HEK293 (cell line): ENCODE data around the gene CTCF.

Experiments used
- CTCF ChIA-PET: fragments of 350-600 bp; formaldehyde crosslinking; extraction: SDS; loops from one replicate; lab custom pipeline; 2021; ENCODE audit warnings: antibody characterized with exemption; lab: Yijun Ruan, JAX
- POLR2A ChIA-PET: fragments of 300-600 bp; formaldehyde crosslinking; extraction: SDS; loops from one replicate; lab custom pipeline; 2020; ENCODE audit warnings: antibody characterized with exemption, inconsistent platforms; lab: Yijun Ruan, JAX
- H3K27ac ChIP-seq: fragments of 200-500 bp; sonication (Bioruptor generic); 2 replicates; pipeline ENCODE4 v1.5.1; 2014; ENCODE audit warnings: low read depth, low read length, control low read depth, inconsistent platforms; ENCODE audit errors: extremely low read depth
- H3K36me3 ChIP-seq, 2 experiments: fragments of 200-500 bp in 1 of 2; sonication (Bioruptor generic) in 1 of 2; 1 replicate in 1 of 2; 2 replicates in 1 of 2; pipeline ENCODE4 v1.5.1; 2014 to 2017; ENCODE audit warnings: inconsistent platforms in 2 of 2, low read length in 2 of 2; ENCODE audit not compliant: control insufficient read depth in 2 of 2, insufficient read depth in 1 of 2
- H3K4me1 ChIP-seq: fragments of 200-500 bp; sonication (Bioruptor generic); 2 replicates; pipeline ENCODE4 v1.5.1; 2014; ENCODE audit warnings: mild to moderate bottlenecking, low read length, inconsistent platforms; ENCODE audit not compliant: control insufficient read depth, insufficient read depth
- H3K4me3 ChIP-seq: 2 replicates; pipeline ENCODE4 v1.5.1; 2011; ENCODE audit warnings: low read depth, mild to moderate bottlenecking, control low read depth, low read length, moderate library complexity
- H3K9me3 ChIP-seq: fragments of 200-500 bp; sonication (Bioruptor generic); 2 replicates; pipeline ENCODE4 v1.5.1; 2014; ENCODE audit warnings: low read depth, low read length, inconsistent platforms; ENCODE audit not compliant: control insufficient read depth, insufficient read depth
- FEZF1 ChIP-seq: fragments of 450-650 bp; formaldehyde crosslinking; IDR thresholded peaks from 2 replicates; pipeline ENCODE4 v1.5.1; 2016; ENCODE audit warnings: missing biosample characterization, missing genetic modification characterization
- KLF1 ChIP-seq: fragments of 450-650 bp; formaldehyde crosslinking; IDR thresholded peaks from 2 replicates; pipeline ENCODE4 v1.5.1; 2016; ENCODE audit warnings: missing biosample characterization, missing genetic modification characterization
- OSR2 ChIP-seq: fragments of 450-650 bp; formaldehyde crosslinking; IDR thresholded peaks from 2 replicates; pipeline ENCODE4 v1.5.1; 2016; ENCODE audit warnings: missing biosample characterization, missing genetic modification characterization
- PRDM6 ChIP-seq: fragments of 450-650 bp; formaldehyde crosslinking; IDR thresholded peaks from 2 replicates; pipeline ENCODE4 v1.5.1; 2017; ENCODE audit warnings: missing biosample characterization, missing genetic modification characterization
- ZBTB10 ChIP-seq: fragments of 450-650 bp; formaldehyde crosslinking; IDR thresholded peaks from 2 replicates; pipeline ENCODE4 v1.5.1; 2016; ENCODE audit warnings: missing biosample characterization, missing genetic modification characterization
- ZBTB17 ChIP-seq: fragments of 450-650 bp; formaldehyde crosslinking; IDR thresholded peaks from 2 replicates; pipeline ENCODE4 v1.5.1; 2016; ENCODE audit warnings: missing biosample characterization, missing genetic modification characterization
- ZBTB44 ChIP-seq: fragments of 450-650 bp; IDR thresholded peaks from 2 replicates; pipeline ENCODE4 v1.5.1; 2018; ENCODE audit warnings: missing biosample characterization, mild to moderate bottlenecking, missing genetic modification characterization
- ZNF2 ChIP-seq: fragments of 450-650 bp; formaldehyde crosslinking; IDR thresholded peaks from 2 replicates; pipeline ENCODE4 v1.5.1; 2016; ENCODE audit warnings: missing biosample characterization, missing genetic modification characterization
- ZNF280C ChIP-seq: fragments of 450-650 bp; formaldehyde crosslinking; IDR thresholded peaks from 2 replicates; pipeline ENCODE4 v1.5.1; 2016; ENCODE audit warnings: missing biosample characterization, missing genetic modification characterization
- ZNF341 ChIP-seq: fragments of 450-650 bp; formaldehyde crosslinking; IDR thresholded peaks from 2 replicates; pipeline ENCODE4; 2016; ENCODE audit warnings: low read depth, missing biosample characterization, missing genetic modification characterization
- ZNF366 ChIP-seq: fragments of 450-650 bp; formaldehyde crosslinking; conservative IDR thresholded peaks from 2 replicates; pipeline ENCODE4 v1.5.1; 2016; ENCODE audit warnings: missing biosample characterization, missing genetic modification characterization
- ZNF501 ChIP-seq: fragments of 450-650 bp; formaldehyde crosslinking; IDR thresholded peaks from 2 replicates; pipeline ENCODE4 v1.5.1; 2016; ENCODE audit warnings: missing biosample characterization, missing genetic modification characterization
- ZNF596 ChIP-seq: fragments of 450-650 bp; IDR thresholded peaks from 2 replicates; pipeline ENCODE4 v1.5.0; 2018; ENCODE audit warnings: missing biosample characterization, mild to moderate bottlenecking, missing genetic modification characterization, moderate library complexity
- ZNF610 ChIP-seq: fragments of 450-650 bp; formaldehyde crosslinking; IDR thresholded peaks from 2 replicates; pipeline ENCODE4 v1.5.1; 2016; ENCODE audit warnings: missing biosample characterization, missing genetic modification characterization, borderline replicate concordance
- ZNF677 ChIP-seq: fragments of 450-650 bp; IDR thresholded peaks from 2 replicates; pipeline ENCODE4 v1.5.0; 2018; ENCODE audit warnings: missing biosample characterization, mild to moderate bottlenecking, missing genetic modification characterization, moderate library complexity
- ZNF837 ChIP-seq: fragments of 450-650 bp; formaldehyde crosslinking; IDR thresholded peaks from 2 replicates; pipeline ENCODE4 v1.5.1; 2016; ENCODE audit warnings: missing biosample characterization, missing genetic modification characterization
- ZNF843 ChIP-seq: fragments of 450-650 bp; formaldehyde crosslinking; IDR thresholded peaks from 2 replicates; pipeline ENCODE4 v1.5.1; 2016; ENCODE audit warnings: missing biosample characterization, missing genetic modification characterization

CTCF gene

GRCh38 chr16:67539691-67540635, 22.4 kb upstream of the CTCF start:
- H3K36me3 ChIP-seq, result peaks cover 0 to 62% of the 10 kb centered on the region in 2 experiments; a peak in 2 of 3 replicates
- ChIA-PET CTCF (interaction anchor here (0.6 to 4.4 kb wide), 3 partner anchors 18 to 105 kb away, joined by 4 to 27 read pairs (median 4); partner anchors contain the start of gene CARMIL2), POLR2A (interaction anchor here (0.8 kb wide), 1 partner anchor 22 kb away, joined by 3 read pairs; the partner anchor contains the start of gene CTCF)
- no peak overlapping the region for H3K4me3 ChIP-seq
- no peaks in the 10 kb centered on the region; the same call in 1 of the 2 replicates for H3K4me1 ChIP-seq
- H3K9me3 ChIP-seq, result no peaks in the 10 kb centered on the region
- no peak overlapping the region for H3K27ac ChIP-seq
- TF ChIP-seq ZNF2 (no peak), FEZF1 (no peak), ZNF341 (tag by site-specific recombination) (no peak), OSR2 (tag by site-specific recombination) (no peak), ZNF843 (tag by site-specific recombination) (no peak), ZBTB44 (no peak)

- TF ChIP-seq ZNF610 (tag by site-specific recombination) (no peak), ZBTB10 (tag by site-specific recombination) (no peak), ZNF280C (tag by site-specific recombination) (no peak), ZNF596 (tag by site-specific recombination) (no peak), ZNF501 (no peak), PRDM6 (no peak), ZBTB17 (tag by site-specific recombination) (no peak), KLF1 (tag by site-specific recombination) (no peak), ZNF366 (tag by site-specific recombination) (no peak), ZNF837 (no peak), ZNF677 (tag by site-specific recombination) (no peak)
- POLR2A ChIA-PET, result interaction anchor here (0.8 kb wide), 1 partner anchor 21 kb away, joined by 3 read pairs; the partner anchor contains the start of gene CTCF
- Histone ChIP-seq H3K4me1 (no peaks in the 10 kb centered on the region; the same call in 1 of the 2 replicates), H3K4me3 (no peak overlapping the region), H3K9me3 (no peaks in the 10 kb centered on the region), H3K36me3 (peaks cover 0 to 70% of the 10 kb centered on the region in 2 experiments; a peak in 2 of 3 replicates), H3K27ac (no peak overlapping the region)
- CTCF ChIA-PET, result interaction anchor here (0.6 to 4.4 kb wide), 4 partner anchors 8 to 47 kb away, joined by 3 to 27 read pairs (median 4); no protein-coding TSS in a partner anchor
Measured at GRCh38 chr16:67540756-67541155, 21.6 kb upstream of the CTCF start.
